Mesendoderm (in vitro differentiated cells): Measurements from ENCODE around the gene LDLRAD4.
"Not testable (repeated sequence)": the region's sequence is repeated elsewhere in the genome, so short reads cannot be mapped to it uniquely, and the experiment has no call there.

Experiments
- DNase-seq: peaks from one replicate; pipeline ENCODE4 v3.0.0; 2013
- H2AK5ac ChIP-seq: 2 replicates; pipeline ENCODE4 v1.6.1; 2013; ENCODE audit warnings: low read length, inconsistent platforms
- H2BK120ac ChIP-seq: 2 replicates; pipeline ENCODE4 v1.6.1; 2013; ENCODE audit warnings: low read depth, mild to moderate bottlenecking, low read length, moderate library complexity, mixed read lengths
- H2BK15ac ChIP-seq: replicated peaks from 2 replicates; pipeline ENCODE4 v1.6.1; 2013; ENCODE audit warnings: low read depth, mild to moderate bottlenecking, moderate library complexity
- H2BK5ac ChIP-seq: 2 replicates; pipeline ENCODE4 v1.6.1; 2013; ENCODE audit warnings: low read length, inconsistent platforms
- H3K18ac ChIP-seq: 2 replicates; pipeline ENCODE4 v1.6.1; 2013; ENCODE audit warnings: mild to moderate bottlenecking, low read length, mixed read lengths
- H3K23ac ChIP-seq: one replicate; pipeline ENCODE4 v1.6.1; 2013; ENCODE audit warnings: low read length
- H3K27ac ChIP-seq: 2 replicates; pipeline ENCODE4 v1.5.1; 2013; ENCODE audit warnings: low read depth, mild to moderate bottlenecking, inconsistent platforms, low read length, moderate library complexity
- H3K27me3 ChIP-seq: 2 replicates; pipeline ENCODE4 v1.6.1; 2013; ENCODE audit warnings: low read length, control low read depth, mild to moderate bottlenecking, inconsistent platforms; ENCODE audit not compliant: insufficient read depth, poor library complexity
- H3K36me3 ChIP-seq: 2 replicates; pipeline ENCODE4 v1.6.1; 2013; ENCODE audit warnings: low read length, inconsistent platforms; ENCODE audit not compliant: control insufficient read depth, insufficient read depth
- H3K4ac ChIP-seq: one replicate; pipeline ENCODE4 v1.6.1; 2013; ENCODE audit warnings: low read depth, mild to moderate bottlenecking, low read length, moderate library complexity
- H3K4me1 ChIP-seq: 2 replicates; pipeline ENCODE4 v1.6.1; 2013; ENCODE audit warnings: low read depth, low read length, inconsistent platforms; ENCODE audit not compliant: control insufficient read depth
- H3K4me2 ChIP-seq: 2 replicates; pipeline ENCODE4 v1.6.1; 2013; ENCODE audit warnings: low read length
- H3K4me3 ChIP-seq: 2 replicates; pipeline ENCODE4 v1.5.1; 2013; ENCODE audit warnings: mild to moderate bottlenecking, low read length
- H3K56ac ChIP-seq: one replicate; pipeline ENCODE4 v1.6.1; 2013; ENCODE audit warnings: low read length
- H3K79me1 ChIP-seq: 2 replicates; pipeline ENCODE4 v1.6.1; 2013; ENCODE audit warnings: low read length, inconsistent platforms
- H3K79me2 ChIP-seq: 2 replicates; pipeline ENCODE4 v1.6.1; 2013; ENCODE audit warnings: mild to moderate bottlenecking, low read length; ENCODE audit not compliant: control insufficient read depth, insufficient read depth
- H3K9ac ChIP-seq: 2 replicates; pipeline ENCODE4 v1.6.1; 2013; ENCODE audit warnings: low read length, inconsistent platforms
- H4K5ac ChIP-seq: one replicate; pipeline ENCODE4 v1.6.1; 2013; ENCODE audit warnings: low read length
- H4K8ac ChIP-seq: one replicate; pipeline ENCODE4 v1.6.1; 2013; ENCODE audit warnings: low read depth, mild to moderate bottlenecking, control low read depth, low read length, moderate library complexity
- WGBS: extraction: QIAGEN DNeasy Blood & Tissue Kit; methylation state at CpG from one replicate; pipeline ENCODE4 v1.1.7; 2013; ENCODE audit warnings: low lambda C conversion rate, missing lambda C conversion rate; ENCODE audit not compliant: insufficient coverage; ENCODE audit errors: extremely low coverage; 5-methylcytosine and 5-hydroxymethylcytosine counted together

Gene LDLRAD4

GRCh38 chr18:13688191-13689136 lies 469.9 kb downstream of the LDLRAD4 start:
- Histone ChIP-seq H4K5ac (no peak overlapping the region), H2BK15ac (no peak overlapping the region), H3K79me2 (peaks cover 6% of the 10 kb centered on the region), H3K4me1 (peaks cover 6% of the 10 kb centered on the region), H3K4me2 (no peak overlapping the region), H4K8ac (no peak overlapping the region), H3K36me3 (no peaks in the 10 kb centered on the region), H3K4me3 (no peak overlapping the region), H3K9ac (no peak overlapping the region), H3K18ac (no peak overlapping the region), H3K56ac (peak overlapping the region; percentile 4), H3K23ac (no peak overlapping the region), H2BK120ac (no peak overlapping the region), H3K79me1 (peaks cover 5% of the 10 kb centered on the region), H3K4ac (no peak overlapping the region), H3K27ac (peak overlapping the region; percentile 9), H2AK5ac (no peak overlapping the region), H3K27me3 (no peaks in the 10 kb centered on the region), H2BK5ac (peak overlapping the region; percentile 3)
- no CpG with 5 or more reads among the region's 21 CpGs for WGBS
- DNase-seq, result no peak

GRCh38 chr18:13690060-13690459 lies 471.5 kb downstream of the LDLRAD4 start:
- H2BK120ac ChIP-seq, H3K4me3 ChIP-seq, H2BK15ac ChIP-seq, H2BK5ac ChIP-seq, H4K8ac ChIP-seq, H3K4me1 ChIP-seq, DNase-seq, H3K79me1 ChIP-seq, H3K27ac ChIP-seq, H3K9ac ChIP-seq, H3K36me3 ChIP-seq, H3K23ac ChIP-seq, H4K5ac ChIP-seq, H3K79me2 ChIP-seq, H3K18ac ChIP-seq, H3K27me3 ChIP-seq, H3K4me2 ChIP-seq, H3K4ac ChIP-seq, H3K56ac ChIP-seq, H2AK5ac ChIP-seq: not testable (repeated sequence)
- no CpG with 5 or more reads among the region's 9 CpGs for WGBS

DNA sequence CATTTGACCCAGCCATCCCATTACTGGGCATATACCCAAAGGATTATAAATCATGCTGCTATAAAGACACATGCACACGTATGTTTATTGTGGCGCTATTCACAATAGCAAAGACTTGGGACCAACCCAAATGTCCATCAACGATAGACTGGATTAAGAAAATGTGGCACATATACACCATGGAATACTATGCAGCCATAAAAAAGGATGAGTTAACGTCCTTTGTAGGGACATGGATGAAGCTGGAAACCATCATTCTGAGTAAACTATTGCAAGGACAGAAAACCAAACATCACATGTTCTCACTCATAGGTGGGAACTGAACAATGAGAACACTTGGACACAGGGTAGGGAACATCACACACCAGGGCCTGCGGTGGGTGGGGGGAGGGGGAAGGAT lies 476.8 kb downstream of the LDLRAD4 start:
- not testable (repeated sequence) for H2AK5ac ChIP-seq, H3K4me1 ChIP-seq, H3K56ac ChIP-seq, H3K9ac ChIP-seq, H3K4me2 ChIP-seq, H3K36me3 ChIP-seq, H2BK120ac ChIP-seq, H2BK15ac ChIP-seq, H4K8ac ChIP-seq, H3K27me3 ChIP-seq, H3K27ac ChIP-seq, H2BK5ac ChIP-seq, H3K4me3 ChIP-seq, H3K23ac ChIP-seq, H3K4ac ChIP-seq, H4K5ac ChIP-seq, H3K18ac ChIP-seq, DNase-seq
- H3K79me1 ChIP-seq, result peaks cover 11% of the 10 kb centered on the region
- peaks cover 13% of the 10 kb centered on the region for H3K79me2 ChIP-seq
- no CpG with 5 or more reads among the region's 5 CpGs for WGBS

DNA sequence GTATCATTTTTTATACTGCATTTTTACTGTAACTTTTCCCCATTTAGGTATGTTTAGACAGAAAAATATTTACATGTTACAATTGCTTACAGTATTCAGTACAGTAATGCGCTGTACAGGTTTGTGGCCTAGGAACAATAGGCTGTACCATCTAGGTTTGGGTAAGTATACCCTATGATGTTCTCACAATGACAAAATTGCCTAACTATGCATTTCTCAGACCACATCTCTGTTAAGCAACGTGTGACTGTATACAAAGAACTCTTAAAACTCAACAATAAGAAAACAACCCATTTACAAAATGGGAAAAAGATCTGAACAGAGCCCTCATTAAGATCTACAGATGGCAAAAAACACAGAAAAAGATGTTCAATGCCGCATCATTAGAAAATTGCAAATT lies 478.4 kb downstream of the LDLRAD4 start:
- Histone ChIP-seq H3K18ac (no peak overlapping the region), H2AK5ac (no peak overlapping the region), H4K5ac (no peak overlapping the region), H3K79me1 (peaks cover 15% of the 10 kb centered on the region), H3K79me2 (peaks cover 13% of the 10 kb centered on the region), H3K27ac (no peak overlapping the region), H3K23ac (no peak overlapping the region), H2BK5ac (no peak overlapping the region), H4K8ac (no peak overlapping the region), H3K56ac (no peak overlapping the region), H3K4me2 (no peak overlapping the region), H2BK120ac (no peak overlapping the region), H3K4me3 (no peak overlapping the region), H3K4ac (no peak overlapping the region), H3K27me3 (no peaks in the 10 kb centered on the region), H3K36me3 (no peaks in the 10 kb centered on the region), H3K4me1 (no peaks in the 10 kb centered on the region), H3K9ac (no peak overlapping the region), H2BK15ac (no peak overlapping the region)
- no peak for DNase-seq
- WGBS, result no CpG with 5 or more reads among the region's 3 CpGs

- WGBS, result no CpG with 5 or more reads among the region's 1 CpG
- no peaks in the 10 kb centered on the region for H3K36me3 ChIP-seq
Measured at GRCh38 chr18:13700153-13700552, 481.6 kb downstream of the LDLRAD4 start.

More at GRCh38 chr18:13700153-13700552, 481.6 kb downstream of the LDLRAD4 start:
- no peak overlapping the region for H3K4ac ChIP-seq
- no peak overlapping the region for H3K27ac ChIP-seq
- no peak overlapping the region for H4K5ac ChIP-seq
- no peak overlapping the region for H4K8ac ChIP-seq
- H2BK120ac ChIP-seq, result no peak overlapping the region
- peaks cover 16% of the 10 kb centered on the region for H3K79me1 ChIP-seq
- no peak overlapping the region for H3K4me3 ChIP-seq
- no peak overlapping the region for H2BK15ac ChIP-seq
- H3K4me2 ChIP-seq, result no peak overlapping the region
- DNase-seq, result no peak
- no peaks in the 10 kb centered on the region for H3K27me3 ChIP-seq
- H2BK5ac ChIP-seq, result no peak overlapping the region
- no peak overlapping the region for H3K9ac ChIP-seq
- H3K79me2 ChIP-seq, result peaks cover 13% of the 10 kb centered on the region
- H3K23ac ChIP-seq, result no peak overlapping the region
- H3K4me1 ChIP-seq, result no peaks in the 10 kb centered on the region
- H3K18ac ChIP-seq, result no peak overlapping the region
- H3K56ac ChIP-seq, result no peak overlapping the region
- no peak overlapping the region for H2AK5ac ChIP-seq
